ENCODE measurements around the gene TCEA2. TPM values are rescaled to one million over a fixed set of nuclear protein-coding genes. Genes with fewer than 3 reads are reported as not detected.
A peak's percentile ranks its signal among the peaks of the same experiment; 100 is the strongest.

Gene TCEA2
- total and polyA plus RNA-seq, 8 donors, result 11.6 to 52.9 (median 14.1) TPM

DNA sequence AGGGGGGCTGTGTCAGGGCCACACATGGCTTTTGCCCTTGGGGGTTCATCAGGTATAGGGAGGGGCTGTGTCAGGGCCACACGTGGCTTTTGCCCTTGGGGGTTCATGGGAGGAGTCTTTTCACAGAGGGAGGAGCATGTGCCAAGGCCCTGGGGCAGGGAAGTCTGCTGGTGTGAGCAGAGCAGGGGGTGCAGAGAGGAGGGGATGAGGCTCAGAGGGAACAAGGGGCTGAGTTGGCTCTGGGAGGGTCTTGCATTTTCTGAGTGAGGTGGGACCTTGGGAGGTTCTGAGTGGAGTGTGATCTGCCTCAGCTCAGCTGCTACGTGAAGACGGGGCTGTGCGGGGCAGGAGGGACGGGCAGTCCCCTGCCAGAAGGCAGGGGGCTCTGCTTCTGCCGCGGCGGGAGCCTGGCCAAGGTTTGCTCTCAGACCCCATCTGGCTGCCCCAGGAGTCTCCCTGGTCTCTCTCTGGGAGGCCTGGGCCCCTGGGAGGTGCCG is 7.6 kb upstream of the TCEA2 start:
- Histone ChIP-seq H3K9me3 (no peaks in the 10 kb centered on the region), H3K36me3 (no peaks in the 10 kb centered on the region), H3K4me1 (no peaks in the 10 kb centered on the region), H3K4me3 (no peak overlapping the region), H3K27me3 (no peaks in the 10 kb centered on the region), H3K27ac (no peak overlapping the region)
- FAIRE-seq (no peak), ATAC-seq (no peak), DNase-seq (no peak)
- intact Hi-C loops (cut with DNase I), result no loop called here
- TF ChIP-seq, protein P1, sequence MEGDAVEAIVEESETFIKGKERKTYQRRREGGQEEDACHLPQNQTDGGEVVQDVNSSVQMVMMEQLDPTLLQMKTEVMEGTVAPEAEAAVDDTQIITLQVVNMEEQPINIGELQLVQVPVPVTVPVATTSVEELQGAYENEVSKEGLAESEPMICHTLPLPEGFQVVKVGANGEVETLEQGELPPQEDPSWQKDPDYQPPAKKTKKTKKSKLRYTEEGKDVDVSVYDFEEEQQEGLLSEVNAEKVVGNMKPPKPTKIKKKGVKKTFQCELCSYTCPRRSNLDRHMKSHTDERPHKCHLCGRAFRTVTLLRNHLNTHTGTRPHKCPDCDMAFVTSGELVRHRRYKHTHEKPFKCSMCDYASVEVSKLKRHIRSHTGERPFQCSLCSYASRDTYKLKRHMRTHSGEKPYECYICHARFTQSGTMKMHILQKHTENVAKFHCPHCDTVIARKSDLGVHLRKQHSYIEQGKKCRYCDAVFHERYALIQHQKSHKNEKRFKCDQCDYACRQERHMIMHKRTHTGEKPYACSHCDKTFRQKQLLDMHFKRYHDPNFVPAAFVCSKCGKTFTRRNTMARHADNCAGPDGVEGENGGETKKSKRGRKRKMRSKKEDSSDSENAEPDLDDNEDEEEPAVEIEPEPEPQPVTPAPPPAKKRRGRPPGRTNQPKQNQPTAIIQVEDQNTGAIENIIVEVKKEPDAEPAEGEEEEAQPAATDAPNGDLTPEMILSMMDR (IDR thresholded peaks at IDR 0.05), result no peak
- 66 to 67% methylated on average over 9 of the region's 9 CpGs for WGBS, 2 donors

DNA sequence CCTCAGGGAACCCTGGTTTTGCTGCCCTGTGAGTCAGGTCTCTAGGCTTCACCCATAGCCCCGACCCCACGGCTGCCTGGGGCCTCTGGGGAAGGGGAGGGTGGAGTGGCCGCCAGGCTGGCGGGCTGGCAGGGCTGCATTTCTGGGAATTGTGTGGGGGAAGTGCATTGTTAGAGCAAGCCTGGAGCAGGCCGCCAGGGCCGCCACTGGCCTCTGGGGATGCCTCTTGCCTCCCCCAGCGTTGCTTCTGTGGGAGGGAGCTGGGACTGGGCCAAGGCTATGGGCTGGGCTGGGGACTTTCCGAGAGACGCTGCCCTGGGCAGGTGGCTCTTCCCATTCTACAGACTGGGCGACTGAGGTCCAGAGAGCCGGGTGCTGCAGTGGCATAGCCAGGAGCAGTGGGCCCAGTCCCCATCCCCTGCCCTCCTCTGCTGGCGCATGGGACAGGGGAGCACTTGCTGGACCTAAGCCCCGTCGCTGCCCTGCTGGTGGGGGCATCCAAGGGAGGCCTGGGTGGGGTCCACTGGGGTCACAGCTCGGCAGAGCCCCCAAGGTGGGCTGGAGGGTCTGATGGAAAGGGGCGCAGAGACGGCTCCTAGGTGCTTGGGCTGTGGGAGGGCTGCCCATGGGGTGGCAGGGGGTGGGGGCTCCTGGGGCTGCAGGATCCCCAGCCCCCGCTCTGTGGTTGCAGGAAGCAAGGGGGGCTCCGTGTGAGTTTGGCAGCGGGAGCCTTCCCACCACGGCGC is 6.9 kb upstream of the TCEA2 start:
- WGBS, 2 donors, result 36 to 45% methylated on average over 22 of the region's 22 CpGs
- no peaks in the 10 kb centered on the region for H3K4me1 ChIP-seq
- no peak for FAIRE-seq

DNA sequence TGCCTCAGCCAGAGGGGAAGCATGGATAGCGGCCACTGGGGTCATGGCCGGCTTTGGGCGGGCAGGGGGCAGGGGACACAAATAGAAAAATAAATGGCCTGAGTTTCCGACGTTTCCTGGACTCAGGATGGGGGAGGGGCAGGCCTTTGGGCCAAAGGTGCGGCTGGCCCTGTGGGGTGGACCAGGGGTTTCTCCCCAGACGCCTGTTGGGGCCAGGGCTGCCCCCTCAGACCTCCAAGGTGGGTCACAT is 6.4 kb upstream of the TCEA2 start:
- DNase-seq, result no peak
- no peak for FAIRE-seq
- TF ChIP-seq, protein P1 (IDR thresholded peaks at IDR 0.05), result no peak
- no peak overlapping the region for H3K4me3 ChIP-seq
- H3K36me3 ChIP-seq, result no peaks in the 10 kb centered on the region
- no peaks in the 10 kb centered on the region for H3K27me3 ChIP-seq
- H3K4me1 ChIP-seq, result no peaks in the 10 kb centered on the region
- 42 to 44% methylated on average over 7 of the region's 7 CpGs for whole genome bisulfite sequencing, 2 donors
- no peak overlapping the region for H3K27ac ChIP-seq
- ATAC-seq, result no peak
- intact Hi-C loops (cut with DNase I), result no loop called here
- H3K9me3 ChIP-seq, result no peaks in the 10 kb centered on the region

More for the DNA sequence above, 6.9 kb upstream of the TCEA2 start:
- ATAC-seq (peak in 1 of 4 donors; percentile 19), DNase-seq (no peak)
- no peaks in the 10 kb centered on the region for H3K27me3 ChIP-seq
- H3K36me3 ChIP-seq, result no peaks in the 10 kb centered on the region
- TF ChIP-seq, protein P1 (IDR thresholded peaks at IDR 0.05), result no peak
- H3K9me3 ChIP-seq, result no peaks in the 10 kb centered on the region
- intact Hi-C loops (cut with DNase I), result no loop called here
- H3K27ac ChIP-seq, result no peak overlapping the region
- H3K4me3 ChIP-seq, result no peak overlapping the region

DNA sequence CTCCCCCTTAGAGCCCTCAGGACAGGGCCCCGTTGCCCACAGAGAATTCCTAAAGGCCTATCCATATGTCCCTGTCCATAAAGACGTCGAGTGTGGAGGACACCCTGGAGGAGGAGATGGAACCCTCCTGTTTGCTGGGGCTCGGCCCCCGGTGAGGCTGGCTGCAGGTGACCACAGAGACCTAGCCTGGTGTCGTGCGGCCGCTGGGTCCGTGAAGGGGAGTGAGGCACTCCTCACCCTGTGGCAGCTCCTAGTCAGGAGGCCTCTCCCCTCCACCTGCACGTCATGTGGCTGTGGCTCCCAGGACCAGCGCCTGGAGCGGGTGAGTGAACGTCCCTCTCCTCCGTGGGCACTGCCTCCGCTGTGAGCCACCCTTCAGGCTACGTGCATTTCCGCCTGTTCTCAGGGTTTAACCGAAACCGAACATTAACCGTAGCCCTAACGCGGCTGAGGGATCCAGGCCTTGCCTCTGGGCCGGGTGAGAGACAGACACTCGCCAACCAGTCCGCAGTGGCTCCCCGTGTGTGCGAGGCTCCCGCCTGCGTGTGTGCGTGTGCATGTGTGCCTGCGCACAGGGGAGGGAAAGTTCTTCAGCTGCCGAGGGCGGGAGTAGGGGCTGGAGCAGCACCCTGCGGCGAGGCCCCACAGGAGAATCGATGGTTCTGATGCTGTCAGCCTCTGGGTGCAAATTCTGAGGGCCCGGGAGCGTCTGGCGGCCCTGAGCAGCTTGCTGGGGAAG is 5.9 kb upstream of the TCEA2 start:
- DNase-seq (no peak), ATAC-seq (no peak), FAIRE-seq (no peak)
- H3K27me3 ChIP-seq, result no peaks in the 10 kb centered on the region
- no peak overlapping the region for H3K27ac ChIP-seq
- TF ChIP-seq, protein P1 (IDR thresholded peaks at IDR 0.05), result no peak
- intact Hi-C loops (cut with DNase I), result no loop called here
- no peaks in the 10 kb centered on the region for H3K36me3 ChIP-seq
- no peak overlapping the region for H3K4me3 ChIP-seq
- H3K9me3 ChIP-seq, result no peaks in the 10 kb centered on the region
- WGBS, 2 donors, result 54 to 57% methylated on average over 39 of the region's 39 CpGs
- no peaks in the 10 kb centered on the region for H3K4me1 ChIP-seq
